Stomach (tissue), 9 donors: ENCODE results near the gene IP6K1. TPM values are rescaled to one million over a fixed set of nuclear protein-coding genes. Genes with fewer than 3 reads are reported as not detected.

Experiments
- DNase-seq, 2 donors: peaks; one replicate each; pipeline versions ENCODE4 v3.0.0 to v3.0.0-alpha.2; 2013 to 2019
- H3K27ac ChIP-seq, 5 donors: fragments of 200-600 bp in 4 of 5; sonication (generic) in 4 of 5; one replicate each; pipeline ENCODE4 v1.5.1; 2013 to 2019; ENCODE audit warnings: mild to moderate bottlenecking in 1 of 5, moderate library complexity in 1 of 5
- H3K27me3 ChIP-seq, 3 donors: fragments of 200-600 bp; sonication (generic); one replicate each; pipeline ENCODE4 v1.5.1; 2017 to 2019; ENCODE audit warnings: mixed run types in 1 of 3
- H3K36me3 ChIP-seq, 4 donors: fragments of 200-600 bp; sonication (generic); 1 replicate in 3 of 4; 2 replicates in 1 of 4; pipeline ENCODE4 v1.5.1; 2016 to 2019
- H3K4me1 ChIP-seq, 4 donors: fragments of 200-600 bp; sonication (generic); one replicate each; pipeline ENCODE4 v1.5.1; 2016 to 2019
- H3K4me3 ChIP-seq, 4 donors: fragments of 200-600 bp; sonication (generic) in 3 of 4; one replicate each; pipeline ENCODE4 v1.5.1; 2016 to 2019; ENCODE audit warnings: mild to moderate bottlenecking in 1 of 4
- H3K9me3 ChIP-seq, 4 donors: fragments of 200-600 bp; sonication (generic); one replicate each; pipeline ENCODE4 v1.5.1; 2016 to 2019
- EP300 ChIP-seq: sonication (generic); formaldehyde crosslinking; IDR thresholded peaks from one replicate; pipeline ENCODE4 v1.6.1; 2017; ENCODE audit warnings: antibody characterized with exemption
- POLR2A ChIP-seq, 4 donors: fragments of 450-650 bp; IDR thresholded peaks; one replicate each; pipeline ENCODE4 v1.6.1; 2016; ENCODE audit warnings: antibody characterized with exemption in 4 of 4, control low read depth in 2 of 4, mild to moderate bottlenecking in 1 of 4, moderate library complexity in 1 of 4
- POLR2AphosphoS5 ChIP-seq, 3 donors: sonication (generic); formaldehyde crosslinking; IDR thresholded peaks; one replicate each; pipeline ENCODE4 v1.6.1; 2016; ENCODE audit warnings: antibody characterized with exemption in 3 of 3
- WGBS, 5 donors: extraction: QIAGEN DNeasy Blood & Tissue Kit in 3 of 5; methylation state at CpG; one replicate each; pipeline versions ENCODE4 v1.1.5 to v1.1.7; 2013 to 2018; 5-methylcytosine and 5-hydroxymethylcytosine counted together
- intact Hi-C: fragments of 100-400 bp; cut with DNase I; formaldehyde crosslinking; loops from one replicate; pipeline ENCODE4 v1.15.1; 2023; ENCODE audit warnings: low total_unique reads
- polyA plus RNA-seq, 3 donors: library from polyadenylated mRNA; stranded (reverse); fragments of 200-250 nt; gene quantifications; one replicate each; pipeline ENCODE4 v1.2.3, GENCODE V29; 2013
- total RNA-seq, 5 donors: library from RNA; depleted of rRNA; stranded (reverse); fragments of >200 nt; gene quantifications; one replicate each; pipeline versions ENCODE4 v1.1.0 to v1.2.3, GENCODE V29; 2014 to 2016
- TF ChIP-seq, protein P1 (sequence below), 7 experiments: fragments of 450-650 bp in 4 of 7; fragments of 200-600 bp in 3 of 7; sonication (generic) in 3 of 7; IDR thresholded peaks; one replicate each; pipeline ENCODE4 v1.5.1; 2016 to 2019; ENCODE audit warnings: antibody characterized with exemption in 7 of 7, control low read depth in 2 of 7, mild to moderate bottlenecking in 1 of 7
- donor health status: healthy with polysubstance abuse.
- donor health status: Bipolar disorder and iron deficiency.
- donor health status: healthy.

Gene IP6K1
- total and polyA plus RNA-seq, 8 donors = 7.7 to 68.3 (median 21.6) TPM

DNA sequence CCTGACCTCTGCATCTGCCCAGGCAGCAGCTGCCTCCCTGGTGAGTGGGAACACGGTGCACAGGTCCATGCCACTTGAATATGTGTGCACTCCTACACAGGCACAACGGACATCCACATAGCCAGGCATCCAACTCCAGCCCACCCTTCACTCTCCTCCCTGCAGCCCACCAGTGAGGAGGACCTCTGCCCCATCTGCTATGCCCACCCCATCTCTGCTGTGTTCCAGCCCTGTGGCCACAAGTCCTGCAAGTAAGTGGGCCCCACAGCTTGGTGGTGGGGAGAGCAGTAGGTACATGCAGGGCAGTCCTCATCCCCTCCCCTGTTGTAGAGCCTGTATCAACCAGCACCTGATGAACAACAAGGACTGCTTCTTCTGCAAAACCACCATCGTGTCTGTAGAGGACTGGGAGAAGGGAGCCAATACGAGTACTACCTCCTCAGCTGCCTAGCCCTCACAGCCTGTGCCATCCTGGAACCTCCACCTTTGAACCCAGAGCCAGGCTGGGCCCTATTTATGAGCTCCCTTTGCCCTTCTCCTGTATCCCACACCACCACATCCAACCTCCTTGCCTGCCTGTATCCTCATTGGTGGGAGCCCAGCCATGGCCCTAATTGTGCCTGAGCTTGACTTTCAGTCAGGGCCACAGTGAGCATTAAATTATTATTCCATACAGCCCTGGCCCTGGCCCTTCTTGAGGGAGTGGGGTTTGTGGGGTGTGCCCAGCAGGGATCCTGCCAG, 65.3 kb downstream of the IP6K1 start:
- peaks cover 9 to 46% (median 40%) of the 10 kb centered on the region in 4 donors for H3K36me3 ChIP-seq
- no peaks in the 10 kb centered on the region for H3K27me3 ChIP-seq
- H3K27ac ChIP-seq = peak overlapping the region in 2 of 5 donors; percentile 70 to 79
- DNase-seq = no peak
- no peaks in the 10 kb centered on the region for H3K9me3 ChIP-seq
- H3K4me1 ChIP-seq = peaks cover 34 to 75% (median 67%) of the 10 kb centered on the region in 4 donors
- intact Hi-C loops = no loop called here
- 39 to 72% (median 52%) methylated on average over 4 of the region's 4 CpGs for WGBS, 5 donors
- TF ChIP-seq POLR2AphosphoS5 (IDR thresholded peaks at IDR 0.05) (no peak), POLR2A (IDR thresholded peaks at IDR 0.05) (no peak), EP300 (no peak)
- TF ChIP-seq, protein P1, sequence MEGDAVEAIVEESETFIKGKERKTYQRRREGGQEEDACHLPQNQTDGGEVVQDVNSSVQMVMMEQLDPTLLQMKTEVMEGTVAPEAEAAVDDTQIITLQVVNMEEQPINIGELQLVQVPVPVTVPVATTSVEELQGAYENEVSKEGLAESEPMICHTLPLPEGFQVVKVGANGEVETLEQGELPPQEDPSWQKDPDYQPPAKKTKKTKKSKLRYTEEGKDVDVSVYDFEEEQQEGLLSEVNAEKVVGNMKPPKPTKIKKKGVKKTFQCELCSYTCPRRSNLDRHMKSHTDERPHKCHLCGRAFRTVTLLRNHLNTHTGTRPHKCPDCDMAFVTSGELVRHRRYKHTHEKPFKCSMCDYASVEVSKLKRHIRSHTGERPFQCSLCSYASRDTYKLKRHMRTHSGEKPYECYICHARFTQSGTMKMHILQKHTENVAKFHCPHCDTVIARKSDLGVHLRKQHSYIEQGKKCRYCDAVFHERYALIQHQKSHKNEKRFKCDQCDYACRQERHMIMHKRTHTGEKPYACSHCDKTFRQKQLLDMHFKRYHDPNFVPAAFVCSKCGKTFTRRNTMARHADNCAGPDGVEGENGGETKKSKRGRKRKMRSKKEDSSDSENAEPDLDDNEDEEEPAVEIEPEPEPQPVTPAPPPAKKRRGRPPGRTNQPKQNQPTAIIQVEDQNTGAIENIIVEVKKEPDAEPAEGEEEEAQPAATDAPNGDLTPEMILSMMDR (IDR thresholded peaks at IDR 0.05) = no peak
- H3K4me3 ChIP-seq = no peak overlapping the region

GRCh38 chr3:49719214-49719884, 67.0 kb downstream of the IP6K1 start, which contains the start of gene AMIGO3:
TSS of gene AMIGO3 (minus strand) at chr3:49719684. CDS start at chr3:49719465, 219 bp downstream.
- Histone ChIP-seq H3K4me1 (peaks cover 28 to 60% (median 51%) of the 10 kb centered on the region in 4 donors), H3K4me3 (peak within 1 kb of the TSS; percentile 55 to 60 (median 58)), H3K27me3 (no peaks in the 10 kb centered on the region), H3K27ac (peak within 1 kb of the TSS; percentile 60 to 79 (median 70)), H3K36me3 (peaks cover 9 to 53% (median 41%) of the 10 kb centered on the region in 4 donors), H3K9me3 (no peaks in the 10 kb centered on the region)
- 0 to 2% (median 1%) methylated on average over 21 to 50 of the region's 50 CpGs for WGBS, 5 donors
- peak; percentile 97 for DNase-seq
- peak in 1 of 4 donors; percentile 51 for TF ChIP-seq POLR2A (IDR thresholded peaks at IDR 0.05)
- peak; percentile 22 to 91 (median 86) for TF ChIP-seq POLR2AphosphoS5 (IDR thresholded peaks at IDR 0.05)
- TF ChIP-seq EP300 = no peak
- TF ChIP-seq, protein P1 (IDR thresholded peaks at IDR 0.05) = peak in 5 of 7 experiments; percentile 24 to 57 (median 49)
- intact Hi-C loops = loop anchor here (10.0 kb wide), 1 partner anchor 115 kb away; no protein-coding TSS in a partner anchor

DNA sequence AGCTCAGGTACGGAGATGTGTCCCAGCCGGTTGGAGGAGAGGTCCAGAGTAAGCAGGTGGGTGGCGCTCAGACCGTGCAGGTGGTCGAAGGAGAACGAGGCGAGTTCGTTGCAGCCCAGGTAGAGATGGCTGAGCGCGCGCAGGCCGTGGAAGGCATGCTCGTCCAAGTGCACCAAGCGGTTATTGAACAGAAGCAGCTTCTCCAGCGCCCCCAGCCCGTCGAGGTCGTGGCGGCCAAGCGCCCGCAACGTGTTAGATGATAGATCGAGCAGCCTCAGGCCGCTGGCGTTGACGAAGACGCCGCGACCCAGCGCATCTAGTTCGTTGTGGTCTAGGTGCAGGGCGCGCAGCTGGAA, 67.5 kb downstream of the IP6K1 start:
- DNase-seq = peak in 1 of 2 donors; percentile 57
- intact Hi-C loops = loop anchor here (10.0 kb wide), 1 partner anchor 116 kb away; no protein-coding TSS in a partner anchor

More for the DNA sequence above, 67.5 kb downstream of the IP6K1 start:
- Histone ChIP-seq H3K4me3 (peak overlapping the region; percentile 55 to 60 (median 58)), H3K4me1 (peaks cover 27 to 58% (median 50%) of the 10 kb centered on the region in 4 donors), H3K27ac (peak overlapping the region in 4 of 5 donors; percentile 69 to 79 (median 70)), H3K9me3 (no peaks in the 10 kb centered on the region), H3K27me3 (no peaks in the 10 kb centered on the region), H3K36me3 (peaks cover 9 to 58% (median 41%) of the 10 kb centered on the region in 4 donors)
- no peak for TF ChIP-seq POLR2A (IDR thresholded peaks at IDR 0.05)
- TF ChIP-seq, protein P1 (IDR thresholded peaks at IDR 0.05) = no peak
- no peak for TF ChIP-seq EP300
- WGBS, 5 donors = 6 to 10% (median 7%) methylated on average over 33 of the region's 33 CpGs; no CpG with 5 or more reads in 1 of the 5 donors
